SK-N-SH (cell line): ENCODE data around the gene MAPKAPK3. TPM values are rescaled to one million over a fixed set of nuclear protein-coding genes. Genes with fewer than 3 reads are reported as not detected.

ENCODE experiments used
- CTCF ChIA-PET: fragments of 300-600, 350-600 bp; formaldehyde crosslinking; extraction: SDS; loops from one replicate; lab custom pipeline; 2021; lab: Yijun Ruan, JAX
- POLR2A ChIA-PET: fragments of 350-600 bp; sonication (Branson Sonifier 250); formaldehyde crosslinking; extraction: SDS; loops from one replicate; lab custom pipeline; 2020; ENCODE audit warnings: antibody characterized with exemption, inconsistent platforms; lab: Yijun Ruan, JAX
- DNase-seq: peaks from one replicate; pipeline ENCODE4 v3.0.0; 2012
- H2AFZ ChIP-seq: fragments of 200-600 bp; sonication (generic); 2 replicates; pipeline ENCODE4 v1.8.1; 2016; ENCODE audit warnings: antibody characterized with exemption, mild to moderate bottlenecking, low read depth
- H3F3A ChIP-seq: fragments of 200-600 bp; sonication (generic); replicated peaks from 2 replicates; pipeline ENCODE3; 2016; ENCODE audit warnings: antibody characterized with exemption, mild to moderate bottlenecking; ENCODE audit not compliant: insufficient read depth
- H3K27ac ChIP-seq, 2 experiments: fragments of 200-500 bp in 1 of 2; fragments of 200-600 bp in 1 of 2; sonication (Bioruptor generic) in 1 of 2; sonication (generic), shearing (Covaris generic) in 1 of 2; 2 replicates each; pipeline versions ENCODE4 v1.5.1 to v1.6.1; 2014 to 2016; ENCODE audit warnings: low read depth in 2 of 2, inconsistent platforms in 1 of 2, low read length in 1 of 2, mild to moderate bottlenecking in 1 of 2, mixed read lengths in 1 of 2
- H3K27me3 ChIP-seq: fragments of 200-600 bp; sonication (generic), shearing (Covaris generic); 2 replicates; pipeline ENCODE4 v1.6.1; 2016; ENCODE audit warnings: mixed run types; ENCODE audit not compliant: insufficient read depth
- H3K36me3 ChIP-seq, 2 experiments: fragments of 200-500 bp in 1 of 2; fragments of 200-600 bp in 1 of 2; sonication (Bioruptor generic) in 1 of 2; sonication (generic) in 1 of 2; replicated peaks in 1 of 2; 2 replicates each; pipeline versions ENCODE3 to v1.5.1; 2014 to 2016; ENCODE audit warnings: low read length in 1 of 2, mild to moderate bottlenecking in 1 of 2; ENCODE audit not compliant: insufficient read depth in 2 of 2, control insufficient read depth in 1 of 2
- H3K4me1 ChIP-seq, 2 experiments: fragments of 200-500 bp in 1 of 2; fragments of 200-600 bp in 1 of 2; sonication (Bioruptor generic) in 1 of 2; sonication (generic), shearing (Covaris generic) in 1 of 2; 2 replicates each; pipeline versions ENCODE4 v1.5.1 to v1.6.1; 2014 to 2016; ENCODE audit warnings: low read depth in 1 of 2, low read length in 1 of 2, mixed run types in 1 of 2; ENCODE audit not compliant: insufficient read depth in 2 of 2, control insufficient read depth in 1 of 2
- H3K4me2 ChIP-seq: fragments of 200-600 bp; sonication (generic), shearing (Covaris generic); 2 replicates; pipeline ENCODE4 v1.6.1; 2017; ENCODE audit warnings: mixed run types
- H3K4me3 ChIP-seq, 2 experiments: fragments of 200-500 bp in 1 of 2; fragments of 200-600 bp in 1 of 2; sonication (Bioruptor generic) in 1 of 2; sonication (generic), shearing (Covaris generic) in 1 of 2; 2 replicates each; pipeline versions ENCODE4 v1.5.1 to v1.8.1; 2014 to 2016; ENCODE audit warnings: low read depth in 2 of 2, inconsistent platforms in 1 of 2, low read length in 1 of 2, mild to moderate bottlenecking in 1 of 2, mixed read lengths in 1 of 2, moderate library complexity in 1 of 2
- H3K79me2 ChIP-seq: fragments of 200-600 bp; sonication (generic); 2 replicates; pipeline ENCODE4 v1.8.1; 2017; ENCODE audit warnings: mild to moderate bottlenecking; ENCODE audit not compliant: insufficient read depth
- H3K9ac ChIP-seq: fragments of 200-600 bp; sonication (generic); 2 replicates; pipeline ENCODE4 v1.6.1; 2017; ENCODE audit warnings: mixed run types
- H3K9me2 ChIP-seq: fragments of 200-600 bp; sonication (generic); 2 replicates; pipeline ENCODE4 v1.6.1; 2017; ENCODE audit warnings: mixed run types
- H3K9me3 ChIP-seq: fragments of 200-600 bp; sonication (generic); 2 replicates; pipeline ENCODE4 v1.6.1; 2017; ENCODE audit warnings: mixed run types, mild to moderate bottlenecking, moderate library complexity
- H4K20me1 ChIP-seq: fragments of 200-600 bp; sonication (generic); 2 replicates; pipeline ENCODE4 v1.6.1; 2017; ENCODE audit warnings: mild to moderate bottlenecking, mixed run types; ENCODE audit not compliant: insufficient read depth
- CHD2 ChIP-seq: fragments of 150-350 bp; IDR thresholded peaks from 2 replicates; pipeline ENCODE4 v1.6.1; 2018; ENCODE audit warnings: low read length; ENCODE audit not compliant: partially characterized antibody
- GABPA ChIP-seq: IDR thresholded peaks from 2 replicates; pipeline ENCODE4 v1.4.0; 2012; ENCODE audit warnings: low read depth, mild to moderate bottlenecking
- JUND ChIP-seq: IDR thresholded peaks from 2 replicates; pipeline ENCODE4 v1.4.0; 2012
- MEF2A ChIP-seq: IDR thresholded peaks from 2 replicates; pipeline ENCODE4 v1.4.0; 2012; ENCODE audit warnings: low read depth, borderline replicate concordance
- NRF1 ChIP-seq: IDR thresholded peaks from 2 replicates; pipeline ENCODE4 v1.6.1; 2012; ENCODE audit warnings: low read depth, mild to moderate bottlenecking, low read length
- POLR2AphosphoS5 ChIP-seq: IDR thresholded peaks from 2 replicates; pipeline ENCODE4 v1.6.1; 2012; ENCODE audit warnings: low read depth, low read length
- RAD21 ChIP-seq: IDR thresholded peaks from 2 replicates; pipeline ENCODE4 v1.6.1; 2012; ENCODE audit warnings: mild to moderate bottlenecking, low read length
- RCOR1 ChIP-seq: fragments of 150-350 bp; IDR thresholded peaks from 2 replicates; pipeline ENCODE4 v1.6.1; 2017; ENCODE audit warnings: antibody characterized with exemption, low read length
- RFX5 ChIP-seq: IDR thresholded peaks from 2 replicates; pipeline ENCODE4 v1.6.1; 2012; ENCODE audit warnings: mild to moderate bottlenecking, improper control_type of control experiment, low read length
- SIN3A ChIP-seq: IDR thresholded peaks from 2 replicates; pipeline ENCODE4 v1.6.1; 2012; ENCODE audit warnings: low read depth, mild to moderate bottlenecking, low read length, moderate library complexity, borderline replicate concordance
- WGBS: methylation state at CpG from one replicate; pipeline ENCODE4 v1.1.6; 2017; ENCODE audit warnings: low lambda C conversion rate; 5-methylcytosine and 5-hydroxymethylcytosine counted together
- polyA plus RNA-seq, 3 experiments: library from polyadenylated mRNA; depleted of rRNA; stranded (reverse); fragments of >200 nt; gene quantifications; 2 replicates each; pipeline ENCODE4 v1.2.3, GENCODE V29; 2012
- TF ChIP-seq, protein P1 (sequence below): IDR thresholded peaks from 2 replicates; pipeline ENCODE4 v1.4.0; 2012; ENCODE audit warnings: low read depth, borderline replicate concordance
- TF ChIP-seq, protein P2 (sequence below): IDR thresholded peaks from 2 replicates; pipeline ENCODE4 v1.6.1; 2012; ENCODE audit warnings: mild to moderate bottlenecking, low read depth, low read length, moderate library complexity
- TF ChIP-seq, protein P3 (sequence below): fragments of 150-350 bp; IDR thresholded peaks from 2 replicates; pipeline ENCODE4 v1.6.1; 2017; ENCODE audit warnings: antibody characterized with exemption, low read length, low read depth, borderline replicate concordance
- TF ChIP-seq, protein P4 (sequence below): IDR thresholded peaks from 2 replicates; pipeline ENCODE4 v1.4.0; 2012; ENCODE audit warnings: low read depth

MAPKAPK3 gene
- polyA plus RNA-seq, 1 of the 3 experiments (the other 2 are of a cell fraction): 29.4 TPM

DNA sequence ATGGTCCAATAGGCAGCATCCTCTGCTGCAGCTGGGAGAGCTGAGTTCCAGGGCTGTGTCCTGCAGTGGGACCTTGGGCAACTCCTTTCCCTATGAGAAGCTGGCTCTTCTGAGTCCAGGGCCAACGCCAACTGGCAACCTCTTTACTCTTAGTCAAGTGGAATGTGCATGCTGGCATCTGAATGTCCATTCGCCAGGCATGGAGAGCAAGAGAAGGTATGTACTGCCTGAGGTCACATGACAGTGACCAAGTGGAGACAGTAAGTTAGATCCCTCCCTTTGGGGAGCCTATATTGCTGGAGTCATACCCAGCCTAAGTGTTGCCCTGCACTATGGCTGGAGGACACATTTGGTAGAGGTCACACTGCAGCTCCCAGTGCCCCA is 35.5 kb upstream of the MAPKAPK3 start:
- Histone ChIP-seq H4K20me1 (no peaks in the 10 kb centered on the region), H3K9ac (no peak overlapping the region), H3K27me3 (no peaks in the 10 kb centered on the region), H3F3A (no peaks in the 10 kb centered on the region), H3K9me3 (no peaks in the 10 kb centered on the region), H3K4me2 (no peak overlapping the region), H3K36me3 (peaks cover 4 to 27% of the 10 kb centered on the region in 2 experiments), H3K27ac (no peak overlapping the region), H3K4me1 (no peaks in the 10 kb centered on the region), H2AFZ (no peak overlapping the region), H3K79me2 (no peaks in the 10 kb centered on the region), H3K4me3 (no peak overlapping the region), H3K9me2 (no peaks in the 10 kb centered on the region)
- no peak for TF ChIP-seq RCOR1
- TF ChIP-seq, protein P1, sequence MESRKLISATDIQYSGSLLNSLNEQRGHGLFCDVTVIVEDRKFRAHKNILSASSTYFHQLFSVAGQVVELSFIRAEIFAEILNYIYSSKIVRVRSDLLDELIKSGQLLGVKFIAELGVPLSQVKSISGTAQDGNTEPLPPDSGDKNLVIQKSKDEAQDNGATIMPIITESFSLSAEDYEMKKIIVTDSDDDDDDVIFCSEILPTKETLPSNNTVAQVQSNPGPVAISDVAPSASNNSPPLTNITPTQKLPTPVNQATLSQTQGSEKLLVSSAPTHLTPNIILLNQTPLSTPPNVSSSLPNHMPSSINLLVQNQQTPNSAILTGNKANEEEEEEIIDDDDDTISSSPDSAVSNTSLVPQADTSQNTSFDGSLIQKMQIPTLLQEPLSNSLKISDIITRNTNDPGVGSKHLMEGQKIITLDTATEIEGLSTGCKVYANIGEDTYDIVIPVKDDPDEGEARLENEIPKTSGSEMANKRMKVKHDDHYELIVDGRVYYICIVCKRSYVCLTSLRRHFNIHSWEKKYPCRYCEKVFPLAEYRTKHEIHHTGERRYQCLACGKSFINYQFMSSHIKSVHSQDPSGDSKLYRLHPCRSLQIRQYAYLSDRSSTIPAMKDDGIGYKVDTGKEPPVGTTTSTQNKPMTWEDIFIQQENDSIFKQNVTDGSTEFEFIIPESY: no peak
- TF ChIP-seq JUND: no peak
- no peak for TF ChIP-seq CHD2
- TF ChIP-seq RAD21: no peak
- TF ChIP-seq, protein P2, sequence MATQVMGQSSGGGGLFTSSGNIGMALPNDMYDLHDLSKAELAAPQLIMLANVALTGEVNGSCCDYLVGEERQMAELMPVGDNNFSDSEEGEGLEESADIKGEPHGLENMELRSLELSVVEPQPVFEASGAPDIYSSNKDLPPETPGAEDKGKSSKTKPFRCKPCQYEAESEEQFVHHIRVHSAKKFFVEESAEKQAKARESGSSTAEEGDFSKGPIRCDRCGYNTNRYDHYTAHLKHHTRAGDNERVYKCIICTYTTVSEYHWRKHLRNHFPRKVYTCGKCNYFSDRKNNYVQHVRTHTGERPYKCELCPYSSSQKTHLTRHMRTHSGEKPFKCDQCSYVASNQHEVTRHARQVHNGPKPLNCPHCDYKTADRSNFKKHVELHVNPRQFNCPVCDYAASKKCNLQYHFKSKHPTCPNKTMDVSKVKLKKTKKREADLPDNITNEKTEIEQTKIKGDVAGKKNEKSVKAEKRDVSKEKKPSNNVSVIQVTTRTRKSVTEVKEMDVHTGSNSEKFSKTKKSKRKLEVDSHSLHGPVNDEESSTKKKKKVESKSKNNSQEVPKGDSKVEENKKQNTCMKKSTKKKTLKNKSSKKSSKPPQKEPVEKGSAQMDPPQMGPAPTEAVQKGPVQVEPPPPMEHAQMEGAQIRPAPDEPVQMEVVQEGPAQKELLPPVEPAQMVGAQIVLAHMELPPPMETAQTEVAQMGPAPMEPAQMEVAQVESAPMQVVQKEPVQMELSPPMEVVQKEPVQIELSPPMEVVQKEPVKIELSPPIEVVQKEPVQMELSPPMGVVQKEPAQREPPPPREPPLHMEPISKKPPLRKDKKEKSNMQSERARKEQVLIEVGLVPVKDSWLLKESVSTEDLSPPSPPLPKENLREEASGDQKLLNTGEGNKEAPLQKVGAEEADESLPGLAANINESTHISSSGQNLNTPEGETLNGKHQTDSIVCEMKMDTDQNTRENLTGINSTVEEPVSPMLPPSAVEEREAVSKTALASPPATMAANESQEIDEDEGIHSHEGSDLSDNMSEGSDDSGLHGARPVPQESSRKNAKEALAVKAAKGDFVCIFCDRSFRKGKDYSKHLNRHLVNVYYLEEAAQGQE: no peak
- TF ChIP-seq MEF2A: no peak
- TF ChIP-seq GABPA: no peak
- TF ChIP-seq, protein P3, sequence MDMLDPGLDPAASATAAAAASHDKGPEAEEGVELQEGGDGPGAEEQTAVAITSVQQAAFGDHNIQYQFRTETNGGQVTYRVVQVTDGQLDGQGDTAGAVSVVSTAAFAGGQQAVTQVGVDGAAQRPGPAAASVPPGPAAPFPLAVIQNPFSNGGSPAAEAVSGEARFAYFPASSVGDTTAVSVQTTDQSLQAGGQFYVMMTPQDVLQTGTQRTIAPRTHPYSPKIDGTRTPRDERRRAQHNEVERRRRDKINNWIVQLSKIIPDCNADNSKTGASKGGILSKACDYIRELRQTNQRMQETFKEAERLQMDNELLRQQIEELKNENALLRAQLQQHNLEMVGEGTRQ: no peak
- ChIA-PET POLR2A (interaction anchor here (0.8 to 1.2 kb wide), 2 partner anchors 11 to 12 kb away, joined by 3 read pairs; partner anchors contain the start of gene HEMK1), CTCF (interaction anchor here (0.7 to 31.2 kb wide), 4 partner anchors 9 to 28 kb away, joined by 3 to 648 read pairs (median 10); partner anchors contain the start of genes C3orf18, CISH, HEMK1 and MAPKAPK3)
- DNase-seq: no peak
- 94% methylated on average over 2 of the region's 2 CpGs for WGBS

DNA sequence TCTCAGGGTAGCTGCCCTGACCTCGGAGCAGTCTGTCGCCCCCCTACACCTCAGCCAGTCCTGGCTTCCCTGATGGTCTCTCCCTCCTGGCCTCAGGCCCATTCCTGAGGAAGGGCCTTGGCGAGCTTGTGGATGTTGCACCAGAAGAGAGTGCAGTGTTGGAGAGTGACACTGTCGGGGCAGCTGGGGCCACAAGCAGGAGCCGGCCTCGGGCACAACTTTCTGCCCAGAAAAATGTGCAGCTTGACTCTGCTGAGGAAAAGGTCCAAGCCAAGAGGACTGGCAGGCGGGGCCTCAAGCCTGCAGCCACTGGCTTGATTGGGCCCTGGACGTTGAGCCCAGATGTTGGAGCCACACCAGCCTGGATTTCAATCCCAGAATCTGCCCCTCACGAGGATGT is 34.9 kb upstream of the MAPKAPK3 start:
- CTCF ChIA-PET: interaction anchor here (1.7 to 31.2 kb wide), 3 partner anchors 10 to 27 kb away, joined by 10 to 648 read pairs (median 16); partner anchors contain the start of genes CISH and MAPKAPK3
- no peak overlapping the region for H3K27ac ChIP-seq
- no peak overlapping the region for H3K9ac ChIP-seq
- no peaks in the 10 kb centered on the region for H3K9me3 ChIP-seq
- no peaks in the 10 kb centered on the region for H3F3A ChIP-seq
- no peak overlapping the region for H3K4me3 ChIP-seq
- H2AFZ ChIP-seq: no peak overlapping the region
- POLR2A ChIA-PET: interaction anchor here (0.8 to 1.2 kb wide), 2 partner anchors 11 to 13 kb away, joined by 3 read pairs; partner anchors contain the start of gene HEMK1
- no peaks in the 10 kb centered on the region for H3K4me1 ChIP-seq
- peaks cover 4 to 24% of the 10 kb centered on the region in 2 experiments for H3K36me3 ChIP-seq
- H3K9me2 ChIP-seq: no peaks in the 10 kb centered on the region
- DNase-seq: no peak
- H3K27me3 ChIP-seq: no peaks in the 10 kb centered on the region
- H3K4me2 ChIP-seq: no peak overlapping the region
- H4K20me1 ChIP-seq: no peaks in the 10 kb centered on the region
- TF ChIP-seq, protein P4, sequence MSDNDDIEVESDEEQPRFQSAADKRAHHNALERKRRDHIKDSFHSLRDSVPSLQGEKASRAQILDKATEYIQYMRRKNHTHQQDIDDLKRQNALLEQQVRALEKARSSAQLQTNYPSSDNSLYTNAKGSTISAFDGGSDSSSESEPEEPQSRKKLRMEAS: no peak
- TF ChIP-seq, protein P1: no peak
- no peak for TF ChIP-seq RFX5
- TF ChIP-seq SIN3A: no peak
- no peak for TF ChIP-seq POLR2AphosphoS5
- TF ChIP-seq, protein P3: no peak
- no peak for TF ChIP-seq NRF1
- TF ChIP-seq RCOR1: no peak
- H3K79me2 ChIP-seq: no peaks in the 10 kb centered on the region
- 95% methylated on average over 5 of the region's 9 CpGs for WGBS
